Naive B cell (primary cell): ENCODE data around the gene CACNA1C. TPM values are rescaled to one million over a fixed set of nuclear protein-coding genes. Genes with fewer than 3 reads are reported as not detected.

ENCODE experiments used
- ATAC-seq, 2 donors: fragments of 150-1000 bp; cut with Tn5 transposase; 2 replicates each; pipeline ENCODE4 v1.10.0; 2021; ENCODE audit warnings: low read depth in 2 of 2, mild to moderate bottlenecking in 2 of 2, moderate library complexity in 2 of 2
- DNase-seq: peaks from one replicate; pipeline ENCODE4 v3.0.0; 2022
- H3K27ac Mint-ChIP-seq, 6 donors: one replicate each; pipeline ENCODE4 v1.8.0; 2020 to 2022; ENCODE audit warnings: mild to moderate bottlenecking in 6 of 6, mixed read lengths in 6 of 6, moderate library complexity in 5 of 6, inconsistent platforms in 2 of 6
- H3K27me3 Mint-ChIP-seq, 3 donors: one replicate each; pipeline ENCODE4 v1.8.0; 2021 to 2022; ENCODE audit warnings: mixed read lengths in 3 of 3, mild to moderate bottlenecking in 1 of 3
- H3K36me3 Mint-ChIP-seq, 2 donors: one replicate each; pipeline ENCODE4 v1.8.0; 2020 to 2022; ENCODE audit warnings: mixed read lengths in 2 of 2, inconsistent platforms in 1 of 2, mild to moderate bottlenecking in 1 of 2
- H3K4me1 Mint-ChIP-seq, 3 donors: one replicate each; pipeline ENCODE4 v1.8.0; 2020 to 2022; ENCODE audit warnings: mixed read lengths in 3 of 3, inconsistent platforms in 1 of 3, mild to moderate bottlenecking in 1 of 3, moderate library complexity in 1 of 3
- H3K4me3 Mint-ChIP-seq, 8 donors: one replicate each; pipeline ENCODE4 v1.8.0; 2020 to 2022; ENCODE audit warnings: mild to moderate bottlenecking in 8 of 8, mixed read lengths in 8 of 8, moderate library complexity in 8 of 8, inconsistent platforms in 2 of 8
- H3K9me3 Mint-ChIP-seq, 7 donors: one replicate each; pipeline ENCODE4 v1.8.0; 2020 to 2022; ENCODE audit warnings: mixed read lengths in 7 of 7, mild to moderate bottlenecking in 5 of 7, inconsistent platforms in 2 of 7, moderate library complexity in 1 of 7
- polyA plus RNA-seq, 6 donors: library from polyadenylated mRNA; unstranded; fragments of 300-500 nt; fragmentation: Illumina TruSeq; gene quantifications; one replicate each; pipeline ENCODE4 v1.2.3, GENCODE V29; 2021; ENCODE audit warnings: low read depth in 6 of 6

The CACNA1C gene
- polyA plus RNA-seq, 6 donors from 2014 or later, result 0.03 to 0.09 (median 0.06) TPM; not detected in 1

GRCh38 chr12:2284857-2285256, 232.1 kb downstream of the CACNA1C start:
- ATAC-seq (peak in 1 of 2 donors; percentile 27), DNase-seq (no peak)
- peaks cover 0 to 16% of the 10 kb centered on the region in 2 donors for H3K36me3 Mint-ChIP-seq
- peaks cover 10 to 13% (median 12%) of the 10 kb centered on the region in 3 donors for H3K4me1 Mint-ChIP-seq
- H3K27ac Mint-ChIP-seq, result peak overlapping the region in 1 of 6 donors; percentile 3
- H3K9me3 Mint-ChIP-seq, result peaks cover 0 to 10% (median 5%) of the 10 kb centered on the region in 7 donors
- H3K4me3 Mint-ChIP-seq, result peak overlapping the region in 1 of 8 donors; percentile 1
- peaks cover 18 to 28% (median 22%) of the 10 kb centered on the region in 3 donors for H3K27me3 Mint-ChIP-seq

GRCh38 chr12:2285462-2285861, 232.7 kb downstream of the CACNA1C start:
- peaks cover 0 to 16% of the 10 kb centered on the region in 2 donors for H3K36me3 Mint-ChIP-seq
- ATAC-seq (no peak), DNase-seq (no peak)
- peaks cover 10 to 13% (median 12%) of the 10 kb centered on the region in 3 donors for H3K4me1 Mint-ChIP-seq
- H3K9me3 Mint-ChIP-seq, result peaks cover 0 to 10% (median 5%) of the 10 kb centered on the region in 7 donors
- H3K27ac Mint-ChIP-seq, result no peak overlapping the region
- H3K4me3 Mint-ChIP-seq, result no peak overlapping the region
- peaks cover 18 to 28% (median 22%) of the 10 kb centered on the region in 3 donors for H3K27me3 Mint-ChIP-seq

GRCh38 chr12:2286047-2286446, 233.3 kb downstream of the CACNA1C start:
- Mint-ChIP-seq H3K27ac (no peak overlapping the region), H3K4me1 (peaks cover 10 to 13% (median 12%) of the 10 kb centered on the region in 3 donors), H3K4me3 (no peak overlapping the region), H3K36me3 (peaks cover 0 to 12% of the 10 kb centered on the region in 2 donors), H3K9me3 (peaks cover 0 to 6% (median 3%) of the 10 kb centered on the region in 7 donors), H3K27me3 (peaks cover 18 to 28% (median 22%) of the 10 kb centered on the region in 3 donors)
- DNase-seq (no peak), ATAC-seq (no peak)

- no peak for DNase-seq
- H3K4me3 Mint-ChIP-seq, result peak overlapping the region in 1 of 8 donors; percentile 44
- peaks cover 0 to 6% of the 10 kb centered on the region in 2 donors for H3K36me3 Mint-ChIP-seq
- H3K4me1 Mint-ChIP-seq, result peaks cover 10 to 13% (median 12%) of the 10 kb centered on the region in 3 donors
- peaks cover 18 to 28% (median 18%) of the 10 kb centered on the region in 3 donors for H3K27me3 Mint-ChIP-seq
- H3K9me3 Mint-ChIP-seq, result peaks cover 0 to 3% (median under 1%) of the 10 kb centered on the region in 7 donors
- no peak overlapping the region for H3K27ac Mint-ChIP-seq
- ATAC-seq, result no peak
Observed at GRCh38 chr12:2286461-2287131, 233.8 kb downstream of the CACNA1C start.

GRCh38 chr12:2287151-2287550, 234.4 kb downstream of the CACNA1C start:
- H3K4me1 Mint-ChIP-seq, result peaks cover 10 to 13% (median 12%) of the 10 kb centered on the region in 3 donors
- H3K36me3 Mint-ChIP-seq, result peaks cover 0 to under 1% of the 10 kb centered on the region in 2 donors
- H3K27me3 Mint-ChIP-seq, result peaks cover 12 to 28% (median 14%) of the 10 kb centered on the region in 3 donors
- no peak overlapping the region for H3K4me3 Mint-ChIP-seq
- H3K27ac Mint-ChIP-seq, result no peak overlapping the region
- ATAC-seq (no peak), DNase-seq (no peak)
- H3K9me3 Mint-ChIP-seq, result no peaks in the 10 kb centered on the region

- DNase-seq (no peak), ATAC-seq (no peak)
- Mint-ChIP-seq H3K9me3 (no peaks in the 10 kb centered on the region), H3K36me3 (no peaks in the 10 kb centered on the region), H3K27me3 (peaks cover 12 to 28% (median 14%) of the 10 kb centered on the region in 3 donors), H3K4me1 (peaks cover 10 to 13% (median 12%) of the 10 kb centered on the region in 3 donors), H3K4me3 (no peak overlapping the region), H3K27ac (no peak overlapping the region)
Observed at GRCh38 chr12:2287589-2287988, 234.8 kb downstream of the CACNA1C start.

- ATAC-seq, result no peak
- Mint-ChIP-seq H3K27me3 (peaks cover 12 to 28% (median 14%) of the 10 kb centered on the region in 3 donors), H3K27ac (no peak overlapping the region), H3K4me3 (no peak overlapping the region), H3K36me3 (no peaks in the 10 kb centered on the region), H3K9me3 (no peaks in the 10 kb centered on the region), H3K4me1 (peaks cover 10 to 13% (median 12%) of the 10 kb centered on the region in 3 donors)
- DNase-seq, result no peak
Observed at GRCh38 chr12:2288001-2288400, 235.2 kb downstream of the CACNA1C start.

- Mint-ChIP-seq H3K27me3 (peaks cover 12 to 28% (median 14%) of the 10 kb centered on the region in 3 donors), H3K36me3 (no peaks in the 10 kb centered on the region), H3K4me3 (no peak overlapping the region), H3K4me1 (peaks cover 10 to 13% (median 12%) of the 10 kb centered on the region in 3 donors), H3K9me3 (no peaks in the 10 kb centered on the region), H3K27ac (peak overlapping the region in 1 of 6 donors; percentile 29)
- ATAC-seq (no peak), DNase-seq (no peak)
Observed at GRCh38 chr12:2288471-2288870, 235.7 kb downstream of the CACNA1C start.

GRCh38 chr12:2288875-2289274, 236.1 kb downstream of the CACNA1C start:
- Mint-ChIP-seq H3K27ac (no peak overlapping the region), H3K4me3 (no peak overlapping the region), H3K27me3 (peaks cover 12 to 25% (median 14%) of the 10 kb centered on the region in 3 donors), H3K4me1 (peaks cover 9 to 12% (median 9%) of the 10 kb centered on the region in 3 donors), H3K36me3 (no peaks in the 10 kb centered on the region), H3K9me3 (no peaks in the 10 kb centered on the region)
- no peak for ATAC-seq
- DNase-seq, result no peak

- no peak for DNase-seq
- no peak overlapping the region for H3K4me3 Mint-ChIP-seq
- H3K36me3 Mint-ChIP-seq, result no peaks in the 10 kb centered on the region
- peaks cover 3 to 8% (median 6%) of the 10 kb centered on the region in 3 donors for H3K4me1 Mint-ChIP-seq
- peaks cover 12 to 20% (median 12%) of the 10 kb centered on the region in 3 donors for H3K27me3 Mint-ChIP-seq
- ATAC-seq, result no peak
- peak overlapping the region in 1 of 6 donors; percentile 79 for H3K27ac Mint-ChIP-seq
- H3K9me3 Mint-ChIP-seq, result no peaks in the 10 kb centered on the region
Observed at GRCh38 chr12:2289525-2289924, 236.7 kb downstream of the CACNA1C start.

GRCh38 chr12:2290091-2290490, 237.3 kb downstream of the CACNA1C start:
- no peaks in the 10 kb centered on the region for H3K36me3 Mint-ChIP-seq
- H3K27me3 Mint-ChIP-seq, result peaks cover 7 to 14% (median 8%) of the 10 kb centered on the region in 3 donors
- peaks cover 4 to 8% (median 4%) of the 10 kb centered on the region in 3 donors for H3K4me1 Mint-ChIP-seq
- ATAC-seq, result no peak
- peak overlapping the region in 2 of 6 donors; percentile 3 to 79 for H3K27ac Mint-ChIP-seq
- DNase-seq, result no peak
- H3K9me3 Mint-ChIP-seq, result no peaks in the 10 kb centered on the region
- no peak overlapping the region for H3K4me3 Mint-ChIP-seq

- Mint-ChIP-seq H3K27ac (peak overlapping the region in 1 of 6 donors; percentile 20), H3K27me3 (peaks cover 2 to 11% (median 3%) of the 10 kb centered on the region in 3 donors)
- no peak for ATAC-seq
Observed at GRCh38 chr12:2290516-2291065, 237.8 kb downstream of the CACNA1C start.

GRCh38 chr12:2291182-2291832, 238.5 kb downstream of the CACNA1C start:
- Mint-ChIP-seq H3K27me3 (peaks cover 0 to 11% (median 0%) of the 10 kb centered on the region in 3 donors), H3K36me3 (no peaks in the 10 kb centered on the region), H3K27ac (peak overlapping the region in 1 of 6 donors; percentile 14), H3K9me3 (no peaks in the 10 kb centered on the region), H3K4me3 (peak overlapping the region in 1 of 8 donors; percentile 2), H3K4me1 (peaks cover 6 to 10% (median 6%) of the 10 kb centered on the region in 3 donors)
- ATAC-seq (no peak), DNase-seq (peak; percentile 12)

More at GRCh38 chr12:2290516-2291065, 237.8 kb downstream of the CACNA1C start:
- Mint-ChIP-seq H3K4me1 (peaks cover 6 to 10% (median 6%) of the 10 kb centered on the region in 3 donors), H3K36me3 (no peaks in the 10 kb centered on the region), H3K4me3 (no peak overlapping the region), H3K9me3 (no peaks in the 10 kb centered on the region)
- DNase-seq, result no peak
